OCI-LY3 (cell line): ENCODE results near the gene OR2AT4.

ENCODE experiments used
- CTCF ChIP-seq: fragments of 200-600, 300-600 bp; sonication (generic); IDR thresholded peaks from 2 replicates; pipeline ENCODE4 v1.5.1; 2014; ENCODE audit warnings: antibody characterized with exemption, low read length, low read depth
- EZH2phosphoT487 ChIP-seq: fragments of 200-600 bp; shearing (Covaris generic); IDR thresholded peaks from 2 replicates; pipeline ENCODE4 v1.6.1; 2018; ENCODE audit warnings: antibody characterized with exemption, mixed run types, low read depth

GRCh38 chr11:75079546-75079945, 17.1 kb downstream of the OR2AT4 start:
- TF ChIP-seq CTCF (peak; percentile 68), EZH2phosphoT487 (no peak)
